Karpas-422 (cell line): ENCODE results near the gene GNG3. TPM values are rescaled to one million over a fixed set of nuclear protein-coding genes. Genes with fewer than 3 reads are reported as not detected.

Source experiments
- DNase-seq: peaks from one replicate; pipeline ENCODE4 v3.0.0-alpha.2; 2015
- H2AFZ ChIP-seq: fragments of 200-600 bp; sonication (generic); 2 replicates; pipeline ENCODE4 v1.6.1; 2014; ENCODE audit warnings: antibody characterized with exemption, low read length, mixed read lengths
- H3K27ac ChIP-seq: fragments of 200-600 bp; sonication (generic); 2 replicates; pipeline ENCODE4 v1.5.1; 2014; ENCODE audit warnings: mild to moderate bottlenecking, low read length, moderate library complexity
- H3K27me3 ChIP-seq: fragments of 200-600 bp; sonication (generic); 2 replicates; pipeline ENCODE4 v1.6.1; 2014; ENCODE audit warnings: low read length, mixed read lengths
- H3K36me3 ChIP-seq: fragments of 200-600 bp; sonication (generic); 2 replicates; pipeline ENCODE4 v1.6.1; 2014; ENCODE audit warnings: low read length, mixed read lengths; ENCODE audit not compliant: insufficient read depth
- H3K4me1 ChIP-seq: fragments of 200-600 bp; sonication (generic); 2 replicates; pipeline ENCODE4 v1.6.1; 2014; ENCODE audit warnings: mild to moderate bottlenecking, low read length, mixed read lengths
- H3K4me2 ChIP-seq: fragments of 200-600 bp; sonication (generic); 2 replicates; pipeline ENCODE4 v1.6.1; 2014; ENCODE audit warnings: low read length, low read depth, mild to moderate bottlenecking; ENCODE audit not compliant: poor library complexity, severe bottlenecking
- H3K4me3 ChIP-seq: fragments of 200-600 bp; sonication (generic); 2 replicates; pipeline ENCODE4 v1.5.1; 2014; ENCODE audit warnings: mild to moderate bottlenecking, antibody characterized with exemption, low read length, mixed read lengths
- H3K79me2 ChIP-seq: fragments of 200-600 bp; sonication (generic); 2 replicates; pipeline ENCODE4 v1.6.1; 2014; ENCODE audit warnings: mild to moderate bottlenecking, low read length, mixed read lengths
- H3K9ac ChIP-seq: fragments of 200-600 bp; sonication (generic); 2 replicates; pipeline ENCODE4 v1.6.0; 2014; ENCODE audit warnings: low read length
- H3K9me2 ChIP-seq: fragments of 200-600 bp; sonication (generic), shearing (Covaris generic); replicated peaks from 2 replicates; pipeline ENCODE4 v1.6.0; 2014; ENCODE audit warnings: mild to moderate bottlenecking, low read length, moderate library complexity; ENCODE audit not compliant: insufficient read depth
- H3K9me3 ChIP-seq: fragments of 300-700, 200-600 bp; sonication (generic); 2 replicates; pipeline ENCODE4 v1.6.1; 2014; ENCODE audit warnings: low read length, mixed read lengths
- H4K20me1 ChIP-seq: fragments of 200-600 bp; sonication (generic); 2 replicates; pipeline ENCODE4 v1.6.1; 2014; ENCODE audit warnings: mild to moderate bottlenecking, antibody characterized with exemption, low read length, low read depth; ENCODE audit not compliant: insufficient read depth
- total RNA-seq: library from RNA; depleted of rRNA; stranded (reverse); fragments of >200 nt; shearing (Covaris generic); gene quantifications from 2 replicates; pipeline ENCODE4 v1.2.3, GENCODE V29; 2014; ENCODE audit warnings: low replicate concordance; rRNA removed

Gene GNG3
- total RNA-seq = not detected in 2 replicates

GRCh38 chr11:62707277-62707861, at the start of gene GNG3, which contains the start of gene BSCL2:
Gene GNG3, plus strand, starts transcription at chr11:62707676. Its CDS starts 620 bp downstream, at chr11:62708296.
Gene BSCL2, minus strand, starts transcription at chr11:62707424. Its CDS starts 229 bp downstream, at chr11:62707195.
- H3K4me3 ChIP-seq = peak within 1 kb of the TSS; percentile 88; the same call in 1 of the 2 replicates
- DNase-seq = peak; percentile 60
- peaks cover 15% of the 10 kb centered on the region for H3K79me2 ChIP-seq
- H2AFZ ChIP-seq = no peak within 1 kb of the TSS
- peaks cover 20% of the 10 kb centered on the region for H3K36me3 ChIP-seq
- peak within 1 kb of the TSS; percentile 94 for H3K4me2 ChIP-seq
- H3K4me1 ChIP-seq = peaks cover 38% of the 10 kb centered on the region
- peak within 1 kb of the TSS; percentile 70; the same call in 1 of the 2 replicates for H3K27ac ChIP-seq
- no peaks in the 10 kb centered on the region for H3K27me3 ChIP-seq
- H3K9ac ChIP-seq = peak within 1 kb of the TSS; percentile 75
- H3K9me2 ChIP-seq = no peaks in the 10 kb centered on the region
- no peaks in the 10 kb centered on the region for H3K9me3 ChIP-seq
- H4K20me1 ChIP-seq = no peaks in the 10 kb centered on the region

DNA sequence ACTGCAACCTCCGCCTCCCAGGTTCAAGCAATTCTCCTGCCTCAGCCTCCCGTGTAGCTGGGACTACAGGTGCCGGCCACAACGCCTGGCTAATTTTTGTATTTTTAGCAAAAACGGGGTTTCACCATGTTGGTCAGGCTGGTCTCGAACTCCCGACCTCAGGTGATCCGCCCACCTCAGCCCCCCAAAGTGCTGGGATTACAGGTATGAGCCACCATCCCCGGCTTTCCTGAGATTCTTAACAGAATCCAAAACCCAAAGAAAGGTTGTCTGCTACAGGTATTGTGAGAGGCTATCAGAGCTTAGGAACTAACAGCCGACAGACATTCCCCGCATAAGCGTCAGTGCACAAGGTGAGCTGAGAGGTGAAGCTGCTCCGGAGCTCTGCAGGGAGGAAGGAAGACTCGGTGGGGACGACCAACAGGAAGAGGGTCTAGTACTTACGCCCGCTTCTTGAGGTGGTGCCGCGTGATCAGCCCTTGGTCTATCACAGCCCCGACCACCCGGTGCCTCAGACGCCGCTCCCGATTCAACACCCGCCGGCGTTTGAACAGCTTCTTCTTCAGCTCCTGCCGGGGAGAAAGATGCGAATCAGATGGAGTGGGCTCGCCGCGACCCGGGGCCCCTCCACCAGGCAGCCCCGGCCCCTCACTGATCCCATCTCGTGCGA, 42.9 kb upstream of the GNG3 start:
- Histone ChIP-seq H3K9me3 (no peaks in the 10 kb centered on the region), H3K4me1 (peaks cover 30% of the 10 kb centered on the region), H3K9me2 (no peaks in the 10 kb centered on the region), H3K27ac (peak overlapping the region; percentile 88), H3K27me3 (no peaks in the 10 kb centered on the region), H3K9ac (peak overlapping the region; percentile 100), H2AFZ (peak overlapping the region; percentile 84; the same call in 1 of the 2 replicates), H3K4me2 (peak overlapping the region; percentile 76), H3K36me3 (peaks cover 17% of the 10 kb centered on the region), H4K20me1 (no peaks in the 10 kb centered on the region; the same call in 1 of the 2 replicates), H3K4me3 (peak overlapping the region; percentile 100), H3K79me2 (peaks cover 47% of the 10 kb centered on the region)
- DNase-seq = peak; percentile 89

DNA sequence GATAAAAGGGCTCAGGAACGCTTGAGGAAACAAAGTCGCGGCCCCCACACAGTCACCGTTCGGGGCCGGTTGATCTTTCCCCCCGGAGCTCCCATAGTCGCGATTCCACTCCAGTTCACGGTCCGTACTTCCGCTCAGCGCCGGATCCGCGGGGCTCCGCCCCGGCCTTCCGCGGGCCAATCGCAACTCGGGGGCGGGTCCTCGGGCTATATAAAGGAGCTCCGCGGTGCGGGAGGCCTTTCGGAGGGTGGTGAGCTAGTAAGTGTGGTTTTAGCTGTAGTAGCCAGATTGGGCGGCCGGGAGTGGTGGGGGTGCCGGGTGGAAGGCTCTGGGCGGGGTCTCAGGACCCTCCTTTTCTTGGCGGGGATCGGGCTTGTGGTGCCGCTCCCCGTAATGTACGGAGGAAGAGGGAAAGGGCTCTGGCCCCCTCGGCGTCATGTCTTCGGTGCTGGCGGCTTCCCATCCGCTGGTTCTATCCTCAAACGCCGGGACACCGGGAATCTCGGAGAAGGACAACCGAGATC, 42.3 kb upstream of the GNG3 start, which contains the start of the genes C11orf98 and CSKMT:
Gene C11orf98, minus strand, starts transcription at position 136 of the 524 bp plus-strand sequence. Its CDS starts 41 bp downstream, at position 95.
Gene CSKMT, plus strand, starts transcription at position 238 of the 524 bp plus-strand sequence. CDS start 568 bp downstream, outside the sequence.
- peak within 1 kb of the TSS; percentile 88 for H3K27ac ChIP-seq
- H3K4me1 ChIP-seq = peaks cover 34% of the 10 kb centered on the region
- DNase-seq = peak; percentile 98
- H3K9me3 ChIP-seq = no peaks in the 10 kb centered on the region
- H3K9ac ChIP-seq = peak within 1 kb of the TSS; percentile 100
- H3K27me3 ChIP-seq = no peaks in the 10 kb centered on the region
- H2AFZ ChIP-seq = peak within 1 kb of the TSS; percentile 84; the same call in 1 of the 2 replicates
- no peaks in the 10 kb centered on the region; the same call in 1 of the 2 replicates for H4K20me1 ChIP-seq
- H3K4me2 ChIP-seq = peak within 1 kb of the TSS; percentile 76
- H3K79me2 ChIP-seq = peaks cover 53% of the 10 kb centered on the region
- H3K36me3 ChIP-seq = peaks cover 17% of the 10 kb centered on the region
- peak within 1 kb of the TSS; percentile 100 for H3K4me3 ChIP-seq
- H3K9me2 ChIP-seq = no peaks in the 10 kb centered on the region

GRCh38 chr11:62665599-62666258, 41.7 kb upstream of the GNG3 start:
- Histone ChIP-seq H3K4me1 (peaks cover 40% of the 10 kb centered on the region), H3K4me2 (peak overlapping the region; percentile 76), H3K4me3 (peak overlapping the region; percentile 100), H3K27ac (peak overlapping the region; percentile 88), H3K27me3 (no peaks in the 10 kb centered on the region), H3K36me3 (peaks cover 17% of the 10 kb centered on the region), H3K9ac (peak overlapping the region; percentile 100), H3K9me2 (no peaks in the 10 kb centered on the region), H2AFZ (no peak overlapping the region), H3K79me2 (peaks cover 58% of the 10 kb centered on the region), H4K20me1 (no peaks in the 10 kb centered on the region; the same call in 1 of the 2 replicates), H3K9me3 (no peaks in the 10 kb centered on the region)
- peak; percentile 81 for DNase-seq

DNA sequence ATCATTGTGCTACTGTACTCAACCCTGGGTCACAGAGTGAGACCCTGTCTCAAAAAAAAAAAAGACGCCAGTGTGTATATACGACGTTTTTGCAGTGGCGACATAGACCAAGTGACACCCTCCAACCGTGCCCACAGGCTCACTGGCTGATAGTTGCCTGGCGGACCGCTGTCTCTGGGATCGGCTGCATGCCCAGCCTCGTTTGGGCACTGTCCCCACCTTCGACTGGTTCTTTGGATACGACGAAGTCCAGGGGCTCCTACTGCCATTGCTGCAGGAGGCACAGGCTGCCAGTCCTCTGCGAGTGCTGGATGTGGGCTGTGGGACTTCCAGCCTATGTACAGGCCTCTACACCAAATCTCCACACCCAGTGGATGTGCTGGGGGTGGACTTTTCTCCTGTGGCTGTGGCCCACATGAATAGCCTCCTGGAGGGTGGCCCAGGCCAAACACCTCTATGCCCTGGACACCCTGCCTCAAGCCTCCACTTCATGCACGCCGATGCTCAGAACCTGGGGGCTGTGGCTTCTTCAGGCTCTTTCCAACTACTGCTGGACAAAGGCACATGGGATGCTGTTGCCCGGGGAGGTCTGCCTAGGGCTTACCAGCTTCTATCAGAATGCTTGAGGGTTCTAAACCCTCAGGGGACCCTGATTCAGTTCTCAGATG, 41.1 kb upstream of the GNG3 start:
- Histone ChIP-seq H3K9me2 (no peaks in the 10 kb centered on the region), H4K20me1 (no peaks in the 10 kb centered on the region; the same call in 1 of the 2 replicates), H3K4me3 (peak overlapping the region; percentile 100), H3K36me3 (peaks cover 17% of the 10 kb centered on the region), H3K9me3 (no peaks in the 10 kb centered on the region), H3K27me3 (no peaks in the 10 kb centered on the region), H3K4me2 (peak overlapping the region; percentile 76), H3K27ac (peak overlapping the region; percentile 88), H3K4me1 (peaks cover 44% of the 10 kb centered on the region), H2AFZ (no peak overlapping the region), H3K79me2 (peaks cover 65% of the 10 kb centered on the region), H3K9ac (peak overlapping the region; percentile 100)
- DNase-seq = peak; percentile 60

DNA sequence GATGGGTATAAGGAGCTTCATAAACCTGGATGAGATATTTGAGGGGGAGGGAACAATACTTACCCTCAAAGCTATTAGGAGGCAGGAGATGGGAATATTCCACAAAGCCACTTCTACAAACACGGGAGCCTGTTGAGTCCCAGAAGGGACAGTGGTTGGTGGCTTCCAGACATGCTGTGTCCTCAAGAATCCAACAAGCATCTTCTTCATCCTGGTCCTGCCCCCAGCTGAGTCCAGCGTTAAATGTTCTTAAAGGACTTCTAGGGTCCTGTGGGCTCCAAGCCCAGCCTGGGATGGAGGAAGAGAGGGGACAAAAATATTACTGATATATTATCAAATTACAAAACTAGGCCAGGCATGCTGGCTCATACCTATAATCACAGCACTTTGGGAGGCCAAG, 40.0 kb upstream of the GNG3 start:
- peaks cover 15% of the 10 kb centered on the region for H3K36me3 ChIP-seq
- DNase-seq = no peak
- H3K27me3 ChIP-seq = no peaks in the 10 kb centered on the region
- H3K9ac ChIP-seq = peak overlapping the region; percentile 100
- H3K9me3 ChIP-seq = no peaks in the 10 kb centered on the region
- peaks cover 46% of the 10 kb centered on the region for H3K4me1 ChIP-seq
- H3K79me2 ChIP-seq = peaks cover 73% of the 10 kb centered on the region
- H2AFZ ChIP-seq = no peak overlapping the region
- no peaks in the 10 kb centered on the region; the same call in 1 of the 2 replicates for H4K20me1 ChIP-seq
- peak overlapping the region; percentile 88 for H3K27ac ChIP-seq
- H3K9me2 ChIP-seq = no peaks in the 10 kb centered on the region
- H3K4me3 ChIP-seq = peak overlapping the region; percentile 100; the same call in 1 of the 2 replicates
- peak overlapping the region; percentile 76 for H3K4me2 ChIP-seq

DNA sequence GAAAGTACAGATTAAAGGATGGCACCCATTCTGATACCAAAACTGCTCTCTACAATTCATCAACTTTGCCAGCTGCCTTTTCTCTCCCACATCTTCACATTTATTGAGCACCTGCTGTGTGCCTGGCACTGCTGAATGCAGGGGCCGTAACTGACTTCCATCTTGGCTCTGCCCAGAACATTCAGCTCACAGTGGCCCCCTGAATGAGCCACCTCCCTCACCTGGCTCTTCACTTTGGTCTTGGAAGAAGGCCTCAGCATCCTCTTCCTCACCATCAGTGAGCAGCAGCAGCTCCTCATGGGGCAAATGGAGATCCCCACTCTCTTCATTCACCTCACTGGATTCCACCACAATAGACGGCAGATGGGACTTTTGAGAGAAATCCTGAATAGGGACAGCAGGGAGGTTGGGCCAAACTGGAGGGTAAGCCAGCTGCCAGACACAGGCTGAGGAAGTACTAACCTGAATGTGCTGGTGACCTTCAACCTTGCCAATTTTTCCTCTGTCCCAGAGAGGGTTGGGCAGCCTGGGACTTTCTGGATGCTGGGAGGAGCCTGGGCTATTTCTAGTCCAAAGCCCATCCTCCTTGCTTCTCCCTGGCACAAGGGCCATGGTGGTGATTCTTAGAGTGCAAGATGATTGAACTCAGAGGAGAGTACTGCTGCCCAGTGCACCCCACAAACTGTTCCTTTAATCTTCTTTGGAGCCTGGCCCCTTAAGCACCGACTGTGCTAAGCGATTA, 37.9 kb upstream of the GNG3 start:
- Histone ChIP-seq H3K27ac (peak overlapping the region; percentile 42; the same call in 1 of the 2 replicates), H3K9me2 (no peaks in the 10 kb centered on the region), H3K4me1 (peaks cover 49% of the 10 kb centered on the region), H3K79me2 (peaks cover 77% of the 10 kb centered on the region), H2AFZ (no peak overlapping the region), H4K20me1 (no peaks in the 10 kb centered on the region; the same call in 1 of the 2 replicates), H3K9me3 (no peaks in the 10 kb centered on the region), H3K4me2 (peak overlapping the region; percentile 93), H3K4me3 (no peak overlapping the region), H3K27me3 (no peaks in the 10 kb centered on the region), H3K9ac (peak overlapping the region; percentile 14; the same call in 1 of the 2 replicates), H3K36me3 (peaks cover 9% of the 10 kb centered on the region; the same call in 1 of the 2 replicates)
- DNase-seq = no peak
